ENCODE measurements around the gene SCN1A.
"Not testable (repeated sequence)": the region's sequence is repeated elsewhere in the genome, so short reads cannot be mapped to it uniquely, and the experiment has no call there.

SCN1A gene

GRCh38 chr2:166112193-166112605 lies 15.6 kb downstream of the SCN1A start:
- Histone ChIP-seq H3K9me3 (ENCODE audit: control insufficient read depth, low read length) (no peaks in the 10 kb centered on the region), H3K27me3 (ENCODE audit: control insufficient read depth, insufficient read depth, low read length) (no peaks in the 10 kb centered on the region), H3K79me2 (no peaks in the 10 kb centered on the region), H3K9ac (no peak overlapping the region), H3K4me1 (no peaks in the 10 kb centered on the region), H3K36me3 (ENCODE audit: control insufficient read depth, insufficient read depth, low read length) (no peaks in the 10 kb centered on the region), H3K4me3 (ENCODE audit: low read depth, low read length) (no peak overlapping the region), H3K4me2 (ENCODE audit: low read length) (no peak overlapping the region), H2AFZ (no peak overlapping the region), H3K27ac (no peak overlapping the region)
- no peak for TF ChIP-seq CTCF (IDR thresholded peaks at IDR 0.05)

DNA sequence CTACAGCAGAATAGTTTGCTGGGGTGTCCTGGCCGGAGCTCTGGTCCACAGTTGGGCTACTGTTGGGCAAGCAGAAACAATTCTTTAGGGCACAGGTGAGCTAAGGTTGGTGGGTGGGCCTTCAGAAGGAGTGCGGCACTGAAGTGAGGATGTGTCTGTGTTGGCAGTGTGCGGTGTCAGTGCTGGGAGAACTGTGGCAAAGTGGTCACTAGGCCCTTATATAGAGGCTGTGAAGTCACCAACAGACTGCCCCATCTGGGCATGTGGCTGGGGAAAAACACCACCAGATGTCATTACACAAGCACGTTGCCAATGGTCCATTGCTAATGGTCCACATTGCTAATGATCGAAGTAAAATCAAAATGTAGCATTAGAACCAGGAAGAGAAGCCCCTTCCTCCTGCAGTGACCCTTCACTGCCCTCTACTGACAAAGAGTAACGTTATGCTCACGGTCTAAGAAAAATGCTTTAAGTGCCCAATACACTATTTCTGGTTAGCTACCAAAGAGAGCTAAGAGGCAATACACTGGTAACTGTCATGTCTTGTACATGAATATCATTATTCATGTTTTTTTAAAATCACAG lies 21.3 kb downstream of the SCN1A start:
- H3K36me3 ChIP-seq (ENCODE audit: control insufficient read depth, insufficient read depth, low read length) = no peaks in the 10 kb centered on the region
- H3K4me1 ChIP-seq = no peaks in the 10 kb centered on the region
- H3K4me2 ChIP-seq (ENCODE audit: low read length) = no peak overlapping the region
- H3K27me3 ChIP-seq (ENCODE audit: control insufficient read depth, insufficient read depth, low read length) = no peaks in the 10 kb centered on the region
- H3K9me3 ChIP-seq (ENCODE audit: control insufficient read depth, low read length) = no peaks in the 10 kb centered on the region
- no peak overlapping the region for H2AFZ ChIP-seq
- no peak for TF ChIP-seq CTCF (IDR thresholded peaks at IDR 0.05)
- no peak overlapping the region for H3K27ac ChIP-seq
- H3K79me2 ChIP-seq = no peaks in the 10 kb centered on the region
- no peak overlapping the region for H3K4me3 ChIP-seq (ENCODE audit: low read depth, low read length)
- no peak overlapping the region for H3K9ac ChIP-seq

DNA sequence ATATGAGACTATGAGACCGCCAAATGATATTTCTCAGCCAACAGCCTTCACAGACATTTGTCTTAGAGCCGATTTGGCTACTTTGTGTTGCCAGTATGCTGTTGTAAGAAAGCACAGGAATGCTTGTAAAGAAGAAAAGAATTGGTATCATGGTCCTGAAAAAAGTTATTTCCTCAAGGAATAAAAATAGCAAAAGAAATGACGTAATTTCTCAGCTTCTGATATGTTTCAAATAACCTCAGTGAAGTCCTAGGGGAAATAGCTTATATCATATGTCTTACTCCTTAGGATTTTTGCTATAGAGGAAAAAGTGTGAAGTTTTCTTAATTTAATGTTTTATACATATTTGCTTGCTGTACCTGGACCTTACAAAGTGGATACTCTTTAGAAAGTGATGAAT lies 23.0 kb downstream of the SCN1A start:
- Histone ChIP-seq H3K4me2 (ENCODE audit: low read length) (no peak overlapping the region), H3K36me3 (ENCODE audit: control insufficient read depth, insufficient read depth, low read length) (no peaks in the 10 kb centered on the region), H3K9ac (no peak overlapping the region), H3K27ac (no peak overlapping the region), H3K79me2 (no peaks in the 10 kb centered on the region), H3K27me3 (ENCODE audit: control insufficient read depth, insufficient read depth, low read length) (no peaks in the 10 kb centered on the region), H3K4me1 (no peaks in the 10 kb centered on the region), H3K9me3 (ENCODE audit: control insufficient read depth, low read length) (no peaks in the 10 kb centered on the region), H2AFZ (no peak overlapping the region), H3K4me3 (ENCODE audit: low read depth, low read length) (no peak overlapping the region)
- no peak for TF ChIP-seq CTCF (IDR thresholded peaks at IDR 0.05)

DNA sequence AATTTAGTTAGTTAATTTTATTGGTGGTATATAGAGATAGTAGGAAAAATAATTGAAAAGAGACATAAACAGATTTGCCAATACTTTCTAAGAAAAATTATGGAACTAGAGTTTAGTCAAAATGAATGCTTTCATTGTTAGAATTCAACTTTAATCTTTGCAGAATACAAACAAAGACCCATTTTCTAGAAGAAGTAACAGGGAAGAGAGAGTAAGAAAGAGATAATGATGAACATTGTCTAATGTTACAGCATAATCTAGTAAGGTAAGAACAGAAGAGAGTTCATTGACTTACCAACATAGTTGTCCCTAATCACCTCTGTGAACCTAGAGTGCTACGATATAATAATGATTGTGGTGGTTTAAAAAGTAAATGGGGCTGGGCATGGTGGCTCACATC lies 23.7 kb downstream of the SCN1A start:
- no peaks in the 10 kb centered on the region for H3K9me3 ChIP-seq (ENCODE audit: control insufficient read depth, low read length)
- H3K4me1 ChIP-seq = no peaks in the 10 kb centered on the region
- no peak for TF ChIP-seq CTCF (IDR thresholded peaks at IDR 0.05)
- no peak overlapping the region for H3K4me2 ChIP-seq (ENCODE audit: low read length)
- H3K4me3 ChIP-seq (ENCODE audit: low read depth, low read length) = no peak overlapping the region
- H3K27ac ChIP-seq = no peak overlapping the region
- no peak overlapping the region for H2AFZ ChIP-seq
- H3K79me2 ChIP-seq = no peaks in the 10 kb centered on the region
- no peaks in the 10 kb centered on the region for H3K36me3 ChIP-seq (ENCODE audit: control insufficient read depth, insufficient read depth, low read length)
- no peak overlapping the region for H3K9ac ChIP-seq
- H3K27me3 ChIP-seq (ENCODE audit: control insufficient read depth, insufficient read depth, low read length) = no peaks in the 10 kb centered on the region

DNA sequence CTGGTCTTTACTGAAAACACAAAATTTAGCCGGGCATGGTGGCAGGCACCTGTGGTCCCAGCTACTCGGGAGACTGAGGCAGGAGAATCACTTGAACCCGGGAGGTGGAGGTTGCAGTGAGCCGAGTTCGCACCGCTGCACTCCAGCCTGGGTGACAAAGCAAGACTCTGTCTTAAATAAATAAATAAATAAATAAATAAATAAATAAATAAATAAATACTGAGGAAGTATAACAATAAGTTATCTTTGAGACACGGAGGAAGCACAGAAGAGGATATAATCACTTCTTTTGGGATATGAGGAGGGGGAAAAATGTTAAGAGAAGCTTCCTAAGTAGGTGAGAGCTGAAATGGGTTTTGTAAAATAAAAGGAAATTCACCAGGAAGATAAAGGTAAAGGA lies 24.5 kb downstream of the SCN1A start:
- not testable (repeated sequence) for H3K27me3 ChIP-seq (ENCODE audit: control insufficient read depth, insufficient read depth, low read length); H3K4me1 ChIP-seq; H3K36me3 ChIP-seq (ENCODE audit: control insufficient read depth, insufficient read depth, low read length); H3K4me2 ChIP-seq (ENCODE audit: low read length); H3K27ac ChIP-seq; H3K79me2 ChIP-seq; H3K9me3 ChIP-seq (ENCODE audit: control insufficient read depth, low read length); H3K4me3 ChIP-seq (ENCODE audit: low read depth, low read length); H3K9ac ChIP-seq; H2AFZ ChIP-seq
